ENCODE results near the gene SUGCT.
A peak's percentile ranks its signal among the peaks of the same experiment; 100 is the strongest.

SUGCT gene

DNA sequence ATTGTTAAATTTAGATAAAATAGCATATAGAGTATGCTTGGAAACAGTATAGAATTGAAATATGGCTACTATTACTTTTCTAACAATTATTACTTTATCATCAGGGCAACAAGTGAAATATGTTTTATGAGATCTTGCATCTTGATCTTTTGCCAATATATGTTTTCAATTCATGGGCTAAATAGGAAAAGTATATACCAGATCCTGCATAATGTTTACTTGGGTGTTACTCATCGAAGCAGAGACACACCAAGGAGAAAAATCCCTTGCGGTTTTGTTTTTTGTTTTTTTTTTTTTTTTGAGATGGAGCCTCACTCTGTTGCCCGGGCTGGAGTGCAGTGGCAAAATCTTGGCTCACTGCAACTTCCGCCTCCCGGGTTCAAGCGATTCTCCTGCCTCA lies 541.4 kb downstream of the SUGCT start:
- no peak for DNase-seq (ENCODE audit: low spot score)

DNA sequence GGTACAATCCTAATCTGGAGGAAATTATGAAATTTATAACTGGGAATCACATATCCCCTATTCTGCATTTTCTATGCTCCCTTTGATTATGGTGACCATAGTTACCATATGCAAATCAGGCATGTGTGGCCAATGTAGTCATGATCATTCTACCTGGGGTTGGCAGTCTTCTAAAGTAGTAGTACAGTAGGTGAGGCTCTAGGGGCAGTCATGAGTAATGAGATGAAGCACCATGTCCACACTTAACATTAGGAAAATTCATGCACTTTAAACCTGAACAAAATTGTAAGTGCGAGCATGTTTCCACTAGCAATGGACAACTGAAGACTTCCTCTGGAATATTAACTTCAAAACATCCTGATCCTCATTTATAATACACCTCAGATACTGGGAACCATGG lies 545.9 kb downstream of the SUGCT start:
- DNase-seq (ENCODE audit: low spot score) = peak; percentile 79

DNA sequence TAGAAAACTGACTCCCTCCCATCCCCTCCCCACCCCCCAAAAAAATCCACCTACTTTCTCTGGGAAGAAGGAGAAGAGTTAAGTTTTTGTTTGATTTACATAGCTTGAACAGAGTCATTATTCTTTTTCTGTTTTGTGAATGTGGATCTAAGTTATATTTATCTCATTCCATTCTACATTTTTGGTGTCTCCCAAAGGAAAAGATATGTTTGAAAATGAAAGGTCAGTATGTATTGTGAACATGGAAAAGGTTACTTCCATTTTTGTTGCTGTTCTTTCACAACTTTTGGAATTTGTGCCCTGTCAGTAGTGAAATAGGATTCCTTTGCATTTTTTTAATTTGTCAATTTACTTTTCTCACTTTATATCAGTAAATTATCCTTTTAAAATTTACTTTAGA lies 547.9 kb downstream of the SUGCT start:
- DNase-seq (ENCODE audit: low spot score) = no peak

DNA sequence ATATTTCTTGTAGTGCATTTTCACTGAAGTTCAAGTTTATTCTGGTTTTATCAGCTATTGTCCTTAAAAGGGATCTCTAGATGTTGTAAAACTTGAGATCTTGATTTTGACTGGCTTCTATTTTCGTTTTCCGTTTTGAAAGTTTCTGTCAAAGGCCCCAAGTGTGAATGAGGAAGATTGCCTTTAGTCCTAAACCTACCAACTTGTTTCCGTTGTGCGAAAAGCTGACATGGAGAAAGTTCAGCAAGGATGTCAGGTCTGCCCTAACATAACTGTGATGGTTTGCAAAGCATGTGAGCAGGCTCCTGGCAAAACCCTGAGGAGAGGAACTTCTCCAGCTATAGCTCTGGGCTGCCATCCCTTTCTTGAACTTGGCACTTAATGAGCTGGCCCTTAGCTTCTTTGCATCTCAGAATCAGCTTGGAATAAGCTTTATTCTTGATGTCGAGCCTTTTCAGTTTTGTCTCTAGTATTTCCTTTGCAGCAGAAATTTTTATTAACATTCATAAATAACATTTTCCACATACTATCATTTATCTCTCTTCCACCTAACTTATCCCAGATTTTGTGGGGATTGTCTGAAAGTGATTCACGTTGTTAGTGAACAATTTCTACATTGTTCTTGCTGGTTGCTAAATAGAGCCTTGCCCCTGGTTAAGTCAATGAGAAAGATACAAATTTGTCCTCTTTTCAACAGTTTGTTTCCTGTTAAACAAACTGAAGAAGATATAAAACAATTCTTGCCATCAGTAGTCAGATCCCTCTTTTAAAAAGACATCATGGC lies 559.4 kb downstream of the SUGCT start:
- no peak for DNase-seq (ENCODE audit: low spot score)

DNA sequence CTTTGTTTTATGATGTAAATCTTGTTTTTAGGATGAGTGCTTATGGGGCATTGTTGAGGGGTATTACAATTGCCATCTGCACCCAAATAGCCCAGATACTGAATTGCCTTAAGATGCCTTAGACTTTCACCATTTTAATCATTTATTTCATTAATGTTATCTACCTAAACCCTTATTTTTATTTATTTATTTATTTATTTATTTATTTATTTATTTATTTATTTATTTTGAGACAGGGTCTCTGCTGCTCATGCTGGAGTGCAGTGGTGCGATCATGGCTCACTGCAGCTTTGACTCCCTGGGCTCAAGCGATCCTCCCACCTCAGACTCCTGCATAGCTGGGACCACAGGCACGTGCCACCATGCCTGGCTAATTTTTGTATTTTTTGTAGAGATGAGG lies 560.2 kb downstream of the SUGCT start:
- DNase-seq (ENCODE audit: low spot score) = no peak

DNA sequence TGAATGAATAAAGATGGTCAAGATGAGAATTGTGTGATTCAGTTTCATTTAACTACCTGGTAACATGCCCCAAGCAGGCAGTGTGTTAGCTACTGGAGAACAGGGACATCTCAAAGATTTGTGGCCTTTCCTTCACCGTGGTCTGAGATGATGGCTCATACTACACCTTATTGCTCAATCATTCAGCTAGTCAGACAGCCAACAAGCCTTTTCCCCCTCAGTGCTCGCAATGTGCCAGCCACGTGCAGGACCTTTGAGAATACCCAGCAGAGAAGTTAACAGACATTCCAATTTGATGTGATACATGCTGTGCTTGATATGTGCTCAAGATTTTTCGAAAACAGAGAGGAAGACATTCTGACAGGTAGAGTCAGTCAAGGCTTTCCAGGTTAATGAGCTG lies 562.8 kb downstream of the SUGCT start:
- no peak for DNase-seq (ENCODE audit: low spot score)

DNA sequence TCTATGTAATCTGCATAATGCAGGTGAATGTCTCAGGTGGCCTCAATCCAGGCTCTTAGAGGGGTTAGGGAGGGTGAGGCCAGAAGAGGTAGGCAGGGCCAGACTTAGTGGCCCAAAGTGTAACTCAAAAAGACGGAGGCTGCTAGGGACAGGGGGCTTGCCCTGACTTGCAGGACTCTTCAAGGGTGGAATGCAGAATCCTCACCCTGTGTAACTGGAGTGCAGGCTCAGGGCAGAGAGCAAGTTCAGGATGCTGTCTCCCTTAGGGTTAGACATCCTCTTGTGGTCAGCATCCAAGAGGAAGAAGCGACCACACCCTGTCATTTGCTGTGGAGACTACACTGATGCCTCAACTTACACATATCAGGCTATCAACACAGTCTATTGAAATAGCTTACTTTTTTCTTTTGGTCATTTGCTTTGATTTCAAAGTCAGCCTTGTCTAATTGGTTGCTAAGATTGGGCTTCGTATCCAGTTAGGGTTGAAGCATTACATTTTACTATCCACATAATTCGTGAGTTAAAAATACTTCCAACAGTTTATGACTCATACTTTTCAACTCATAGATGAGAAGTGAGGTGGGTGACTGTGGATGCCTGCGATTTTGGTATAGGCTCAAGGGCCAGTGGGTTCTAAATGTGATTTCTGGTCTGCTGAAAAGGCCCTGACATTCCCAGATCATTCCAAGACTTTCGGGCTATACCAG lies 563.6 kb downstream of the SUGCT start:
- DNase-seq (ENCODE audit: low spot score) = peak; percentile 37

DNA sequence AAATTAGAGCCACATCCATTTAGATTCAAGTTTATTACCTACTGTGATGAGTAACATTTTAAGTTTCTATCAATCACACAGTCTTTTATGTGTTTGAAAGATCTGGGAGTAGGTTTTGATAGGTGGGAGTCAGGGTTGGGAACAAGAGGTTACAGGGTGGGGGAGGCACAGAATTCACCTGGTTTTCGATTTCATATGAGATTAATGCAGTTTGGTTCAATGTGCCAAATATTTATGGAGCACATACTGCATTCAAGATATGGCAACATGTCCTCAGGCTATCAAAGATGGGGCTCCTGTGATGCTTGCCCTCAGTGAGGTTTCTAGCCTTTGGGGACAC lies 564.1 kb downstream of the SUGCT start:
- DNase-seq (ENCODE audit: low spot score) = no peak

DNA sequence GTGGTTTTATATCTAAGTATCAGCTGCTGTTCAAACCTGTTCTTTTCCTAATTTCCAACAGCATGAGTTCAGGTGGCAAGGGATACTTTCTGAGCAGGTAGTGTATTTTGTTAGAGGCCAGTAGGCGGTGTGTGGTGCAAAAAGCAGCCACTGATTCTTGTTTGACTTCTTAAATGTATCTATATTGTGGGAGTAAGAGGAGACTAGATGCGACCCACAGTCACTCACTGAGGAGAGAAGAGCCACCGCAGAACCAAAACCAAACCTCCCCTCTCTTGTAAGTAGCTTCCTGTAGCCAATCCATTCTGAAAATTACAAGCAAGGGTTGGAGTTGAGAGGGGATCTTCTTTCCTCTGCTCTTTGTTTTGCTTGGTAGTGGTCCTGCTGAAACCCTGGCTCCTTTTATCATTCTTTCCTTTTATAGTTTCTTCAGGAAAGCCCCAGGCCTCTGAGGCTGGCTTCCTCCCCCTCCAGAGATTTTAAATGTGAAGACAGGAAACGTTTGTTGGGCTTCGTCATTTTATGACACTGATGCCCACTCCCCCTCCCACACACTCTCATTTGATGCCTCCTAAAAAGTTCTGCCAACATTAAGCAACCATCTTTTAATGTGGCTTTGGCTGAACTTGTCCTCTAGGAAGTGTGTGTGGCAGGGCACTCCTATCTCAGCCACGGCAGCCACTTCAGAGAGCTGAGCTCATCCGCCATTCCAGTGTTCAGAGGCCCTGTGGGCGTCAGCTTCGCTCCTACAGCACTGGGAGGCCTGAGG lies 566.0 kb downstream of the SUGCT start:
- DNase-seq (ENCODE audit: low spot score) = peak; percentile 100

DNA sequence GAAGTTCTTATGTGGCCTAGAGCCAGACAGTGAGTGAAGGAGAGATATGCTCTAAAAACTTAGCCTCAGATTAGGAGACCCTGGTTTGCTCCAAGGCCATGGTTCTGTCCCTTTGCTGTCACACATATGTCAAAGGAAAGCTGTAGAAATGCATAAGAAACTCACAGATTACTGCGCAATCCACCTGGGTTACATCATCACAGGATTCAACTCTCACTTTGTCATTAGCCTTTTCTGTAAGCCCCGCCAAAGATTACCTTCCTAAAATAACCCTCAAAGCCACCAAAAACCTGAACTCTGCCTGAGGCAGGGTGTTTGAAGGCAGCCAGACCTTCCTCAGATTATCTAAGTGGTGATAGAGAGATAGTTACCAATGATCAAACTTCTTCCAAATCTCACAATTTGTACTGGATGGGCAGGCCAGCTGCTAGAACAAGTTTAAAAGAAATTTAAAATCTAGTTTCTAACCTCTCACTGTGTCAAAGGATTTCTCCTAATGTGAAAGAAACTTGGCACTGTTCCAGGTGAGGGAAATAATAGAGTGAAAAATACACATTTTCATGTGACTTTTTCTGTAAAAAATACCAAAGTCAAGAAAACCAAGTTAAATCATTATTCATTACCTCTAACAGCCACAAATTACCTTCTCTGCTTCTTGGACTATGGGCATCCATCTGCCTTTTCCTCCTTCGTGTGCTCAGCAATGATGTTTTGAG lies 567.2 kb downstream of the SUGCT start:
- peak; percentile 61 for DNase-seq (ENCODE audit: low spot score)

DNA sequence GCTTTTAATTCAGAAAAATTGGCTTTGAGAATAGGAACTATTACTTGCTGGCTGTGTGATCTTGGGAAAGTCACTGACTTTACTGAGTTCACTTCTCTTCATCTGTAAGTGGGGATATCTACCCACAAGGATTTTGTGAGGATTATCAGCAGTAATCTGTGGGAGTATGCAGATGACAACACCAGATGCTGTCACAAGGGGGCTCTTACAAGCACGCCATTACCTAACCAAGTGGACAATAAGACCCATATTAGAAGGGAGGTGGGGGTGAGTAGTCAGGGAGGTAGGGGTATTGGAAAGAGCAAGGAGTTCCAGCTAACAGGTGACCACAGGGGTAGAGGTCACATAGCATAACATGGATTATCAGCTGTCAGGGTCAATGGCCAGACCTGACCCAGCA lies 569.4 kb downstream of the SUGCT start:
- no peak for DNase-seq (ENCODE audit: low spot score)

DNA sequence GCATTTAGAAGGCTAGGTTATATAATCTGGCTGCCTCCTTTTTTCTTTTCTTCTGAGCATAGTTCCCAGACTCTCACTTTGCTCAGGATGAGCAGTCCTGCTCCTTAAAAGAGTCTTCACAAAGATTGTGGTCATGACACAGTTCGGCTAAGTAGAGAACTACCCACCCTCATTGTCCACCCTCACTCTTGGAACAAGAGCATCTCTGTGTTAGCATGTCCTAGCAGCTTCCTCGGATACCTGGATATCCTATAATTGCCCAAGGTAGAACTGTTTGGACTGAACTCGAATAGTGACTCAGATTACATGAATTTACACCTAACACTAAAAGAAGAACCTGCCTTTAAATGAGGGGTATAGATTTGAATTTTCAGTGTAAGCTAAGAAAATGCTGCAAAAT lies 572.0 kb downstream of the SUGCT start:
- DNase-seq (ENCODE audit: low spot score) = no peak

DNA sequence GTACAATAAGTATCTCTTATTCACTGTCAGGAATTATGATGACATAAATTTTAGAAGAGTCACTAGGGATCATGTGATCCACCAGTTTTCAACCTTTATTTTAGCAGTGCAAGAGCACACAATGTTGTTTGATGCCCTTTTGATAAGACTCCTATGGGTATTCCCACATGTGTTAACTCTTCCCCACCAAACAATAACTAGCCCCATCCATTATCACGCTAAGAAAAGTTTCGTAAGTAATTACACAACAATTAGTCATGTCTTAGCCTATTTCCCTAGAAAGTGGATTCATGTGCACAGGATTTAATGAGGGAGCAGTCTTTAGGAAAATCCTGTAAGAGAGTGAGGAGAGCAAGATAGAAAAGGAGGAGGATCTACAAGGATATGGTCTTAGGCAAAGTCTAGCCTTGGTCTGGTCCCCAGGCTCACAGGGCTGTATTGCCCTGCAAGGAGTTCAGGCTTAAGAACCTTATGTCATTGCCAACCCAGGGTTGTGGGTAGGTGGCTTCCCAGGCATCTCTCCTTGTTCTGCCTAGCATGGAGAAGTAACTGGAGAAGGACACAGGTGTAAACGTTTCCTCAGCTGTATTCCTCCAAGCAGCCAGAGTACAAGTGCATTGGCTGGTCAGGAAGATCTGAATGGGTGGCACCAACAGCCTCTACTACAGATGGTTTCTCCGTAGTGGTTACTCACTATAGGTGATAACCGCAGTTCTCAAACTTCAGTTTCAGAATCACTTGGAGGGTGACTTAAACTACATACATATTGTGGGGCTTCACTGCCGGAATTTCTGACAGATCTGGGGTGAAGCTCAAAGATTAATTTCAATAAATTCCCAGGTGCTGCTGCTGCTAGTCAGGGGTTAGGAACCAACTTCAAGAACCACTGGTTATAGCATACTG lies 574.5 kb downstream of the SUGCT start:
- DNase-seq (ENCODE audit: low spot score) = no peak

DNA sequence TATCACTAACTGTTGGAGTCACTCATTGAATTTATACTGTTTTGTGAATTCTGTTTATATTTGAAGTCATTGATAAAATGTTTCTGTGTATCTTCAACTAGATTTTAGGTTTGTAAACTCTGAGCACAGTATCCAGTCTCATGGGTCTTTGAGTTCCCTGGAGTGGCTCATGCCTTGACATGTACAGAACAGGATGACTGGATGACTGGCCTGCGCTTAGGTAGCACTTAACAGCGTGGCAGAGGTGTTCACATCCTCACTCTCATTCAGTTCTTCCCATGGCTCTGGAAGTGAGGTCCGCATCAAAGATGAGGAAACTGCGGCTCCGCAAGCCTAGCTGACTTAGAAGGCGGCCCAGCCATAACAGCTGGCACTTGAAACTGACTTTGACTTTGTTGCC lies 576.9 kb downstream of the SUGCT start:
- DNase-seq (ENCODE audit: low spot score) = no peak

DNA sequence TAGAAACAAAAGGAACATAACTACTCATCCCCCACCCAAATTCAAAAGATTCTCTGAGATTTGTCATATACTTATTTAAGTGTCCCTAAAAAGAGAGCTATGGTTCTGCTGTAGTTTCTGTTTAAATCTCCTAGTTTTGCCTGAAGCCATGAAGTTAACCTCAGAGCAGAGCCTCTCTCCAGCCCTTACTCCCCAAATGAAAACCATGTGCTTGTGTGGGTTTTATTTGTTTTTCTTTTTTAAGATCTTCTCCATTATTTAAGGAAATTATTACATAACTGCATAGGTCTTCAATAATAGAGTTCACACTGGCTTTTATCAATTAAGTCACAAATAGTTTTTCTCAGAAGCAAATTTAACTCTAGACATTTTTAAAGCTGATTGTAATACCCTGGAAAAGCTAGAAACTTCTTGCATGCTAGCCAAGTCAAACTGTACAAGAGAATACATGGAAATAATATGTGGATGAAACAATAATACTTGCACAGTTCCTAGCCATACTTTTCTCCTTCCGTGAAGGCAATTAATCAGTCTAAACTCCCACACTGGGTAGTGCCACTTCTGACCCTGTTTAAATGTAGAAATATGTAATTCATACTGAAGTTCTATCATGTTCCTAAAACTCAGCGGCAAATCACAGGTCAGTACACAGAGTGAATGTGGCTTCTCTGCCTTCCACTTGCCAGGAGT lies 579.7 kb downstream of the SUGCT start:
- no peak for DNase-seq (ENCODE audit: low spot score)

DNA sequence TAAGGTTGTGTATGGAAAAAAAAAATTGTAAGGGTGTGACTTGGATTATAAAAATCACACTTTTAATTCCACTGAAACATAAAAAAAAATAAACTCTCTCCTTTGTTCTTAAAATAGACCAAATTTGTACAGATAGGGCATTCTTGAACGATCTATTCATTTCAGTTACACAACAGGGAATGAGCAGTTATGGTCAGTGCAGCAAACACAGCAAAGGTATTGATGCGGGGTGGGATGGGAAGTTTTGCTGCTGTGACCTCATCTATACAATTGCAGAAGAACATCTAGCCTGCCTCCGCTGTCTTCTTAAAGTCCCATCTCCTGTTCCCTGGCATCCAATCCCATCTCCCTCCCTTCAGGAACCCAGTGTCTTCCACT lies 580.2 kb downstream of the SUGCT start:
- DNase-seq (ENCODE audit: low spot score) = no peak

DNA sequence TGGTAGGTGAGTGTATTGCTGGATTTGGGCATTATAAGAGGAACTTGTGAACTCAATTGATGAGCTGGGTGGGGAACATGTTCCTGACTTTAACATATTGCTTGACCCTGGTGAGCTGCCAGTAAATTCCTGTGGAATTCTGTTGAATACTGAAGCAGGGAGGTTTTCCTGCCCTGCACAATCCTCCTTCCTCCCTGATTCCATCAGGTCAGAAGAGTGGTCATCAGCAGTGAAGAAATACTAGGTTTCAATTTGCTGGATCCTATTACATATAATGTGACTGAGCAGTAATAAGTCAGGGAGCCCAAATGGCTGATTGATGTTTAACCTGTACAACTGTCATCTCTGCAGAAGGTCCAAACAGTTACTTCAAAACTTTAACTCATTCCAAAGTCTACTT lies 581.2 kb downstream of the SUGCT start:
- peak; percentile 38 for DNase-seq (ENCODE audit: low spot score)

DNA sequence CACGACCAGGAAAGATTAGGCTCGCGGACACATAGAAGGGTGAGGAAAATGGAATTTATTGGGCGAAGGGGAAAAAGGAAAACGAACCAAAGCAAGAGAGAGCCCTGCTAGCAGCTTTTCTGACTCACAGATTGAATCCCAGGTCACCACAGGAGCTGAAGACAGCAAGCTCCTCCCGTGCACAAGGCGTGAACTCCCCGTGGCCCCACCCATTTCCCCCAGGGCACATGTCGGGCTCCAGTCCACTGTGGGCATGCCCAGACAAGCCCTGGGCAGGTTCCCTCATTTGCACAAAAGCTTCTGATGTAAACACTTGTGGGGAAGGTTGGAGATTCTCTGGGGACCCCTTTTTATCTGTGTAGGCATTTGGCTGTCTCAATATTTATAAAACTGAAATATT lies 582.4 kb downstream of the SUGCT start:
- DNase-seq (ENCODE audit: low spot score) = peak; percentile 97

DNA sequence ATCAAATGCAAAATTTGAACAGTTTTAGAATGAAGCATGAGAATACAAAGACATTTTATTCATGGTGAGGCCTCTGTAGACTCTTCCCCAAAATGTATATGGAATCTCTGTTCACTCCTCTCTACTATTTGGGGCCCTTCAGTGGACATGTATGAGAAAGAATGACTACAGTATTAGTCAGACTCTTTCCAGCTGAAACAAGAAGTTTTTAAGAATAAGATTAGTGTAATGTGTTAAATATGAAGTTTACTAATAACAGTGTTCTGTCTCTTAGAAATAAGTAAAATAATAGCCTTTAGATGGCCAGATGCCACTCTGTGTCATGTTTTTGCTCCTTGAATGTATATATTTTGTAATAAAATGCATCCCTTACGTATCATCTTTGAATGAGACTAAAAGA lies 585.6 kb downstream of the SUGCT start:
- no peak for DNase-seq (ENCODE audit: low spot score)

DNA sequence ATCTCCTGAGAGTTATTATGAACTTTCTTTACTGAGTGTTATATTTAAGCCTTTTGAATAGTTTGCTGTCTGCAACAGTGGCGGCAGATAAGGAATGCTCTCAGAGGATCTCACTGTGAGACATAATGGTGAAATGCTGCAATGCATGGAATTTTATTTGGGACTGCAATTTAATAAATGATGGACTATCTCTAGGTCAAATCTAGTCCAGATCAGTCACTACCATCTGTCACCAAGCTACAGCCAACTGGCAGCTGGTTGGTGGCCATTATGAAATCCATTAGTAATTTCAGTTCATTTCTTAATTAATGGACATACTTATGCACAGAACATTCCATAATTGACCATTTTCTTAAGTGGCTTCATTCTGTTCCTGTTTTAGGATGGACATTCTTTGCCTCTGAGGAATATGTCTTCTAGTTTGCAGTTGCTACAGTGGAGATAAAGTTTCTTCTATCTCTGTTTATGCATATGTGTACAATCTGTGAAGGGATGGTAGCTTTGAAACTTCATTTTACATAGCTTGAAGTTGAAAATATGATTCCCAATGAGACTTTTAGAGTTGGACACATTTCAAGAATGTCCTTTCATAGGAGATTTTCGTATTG lies 586.6 kb downstream of the SUGCT start:
- no peak for DNase-seq (ENCODE audit: low spot score)

Data from SW480 (cell line).